Astrocyte (in vitro differentiated cells and primary cell): ENCODE results near the gene CSMD2.
A peak's percentile ranks its signal among the peaks of the same experiment; 100 is the strongest.

ENCODE experiments used
- CTCF ChIP-seq: IDR thresholded peaks from 2 replicates; pipeline ENCODE4 v1.5.1; 2011; ENCODE audit warnings: low read depth, mild to moderate bottlenecking, inconsistent platforms, low read length, moderate library complexity; ENCODE audit not compliant: insufficient read depth
- EZH2 ChIP-seq: IDR thresholded peaks from 2 replicates; pipeline ENCODE4 v1.6.1; 2012; ENCODE audit warnings: mild to moderate bottlenecking, low read length, inconsistent platforms; ENCODE audit not compliant: insufficient read depth

- TF ChIP-seq CTCF (peak; percentile 69), EZH2 (no peak)
Observed at GRCh38 chr1:34162852-34163766, 1.9 kb downstream of the CSMD2 start.
